HepG2 (cell line): Measurements from ENCODE around the gene TMBIM1. TPM values are rescaled to one million over a fixed set of nuclear protein-coding genes. Genes with fewer than 3 reads are reported as not detected.

Experiments used
- FOXA1 ChIP-seq, 2 experiments: fragments of 450-650 bp in 1 of 2; sonication (generic) in 1 of 2; formaldehyde crosslinking in 1 of 2; IDR thresholded peaks; 2 replicates each; pipeline versions ENCODE4 v1.4.0 to v1.6.1; 2016 to 2020; ENCODE audit warnings: missing genetic modification reagents in 1 of 2
- HMGA1 ChIP-seq: sonication (generic); formaldehyde crosslinking; conservative IDR thresholded peaks from 2 replicates; pipeline ENCODE4 v1.4.0; 2020; ENCODE audit warnings: missing genetic modification reagents
- KAT7 ChIP-seq: IDR thresholded peaks from 2 replicates; pipeline ENCODE4 v1.6.1; 2018; ENCODE audit warnings: borderline replicate concordance, missing compliant biosample characterization
- MXD4 ChIP-seq: IDR thresholded peaks from 2 replicates; pipeline ENCODE4 v1.6.1; 2016; ENCODE audit warnings: mild to moderate bottlenecking, missing biosample characterization, missing genetic modification reagents
- NFKB2 ChIP-seq: sonication (generic); formaldehyde crosslinking; IDR thresholded peaks from 2 replicates; pipeline ENCODE4 v1.4.0; 2020; ENCODE audit warnings: missing genetic modification reagents, borderline replicate concordance
- NFKBIZ ChIP-seq: IDR thresholded peaks from 2 replicates; pipeline ENCODE4 v1.6.1; 2018; ENCODE audit warnings: missing genetic modification reagents, missing compliant biosample characterization
- PAXIP1 ChIP-seq: sonication (generic); formaldehyde crosslinking; conservative IDR thresholded peaks from 2 replicates; pipeline ENCODE4 v1.4.0; 2020; ENCODE audit warnings: mild to moderate bottlenecking, missing genetic modification reagents, moderate library complexity
- PRDM15 ChIP-seq: sonication (generic); formaldehyde crosslinking; IDR thresholded peaks from 2 replicates; pipeline ENCODE4 v1.4.0; 2020; ENCODE audit warnings: missing genetic modification reagents
- PRDM4 ChIP-seq: sonication (generic); formaldehyde crosslinking; IDR thresholded peaks from 2 replicates; pipeline ENCODE4 v1.9.0; 2021; ENCODE audit warnings: missing genetic modification reagents, borderline replicate concordance
- PRMT3 ChIP-seq: sonication (generic); formaldehyde crosslinking; IDR thresholded peaks from 2 replicates; pipeline ENCODE4 v1.8.1; 2022; ENCODE audit warnings: low read depth, mild to moderate bottlenecking, moderate library complexity, missing genetic modification reagents, borderline replicate concordance
- REPIN1 ChIP-seq: sonication (generic); formaldehyde crosslinking; IDR thresholded peaks from 2 replicates; pipeline ENCODE4 v1.8.0; 2022; ENCODE audit warnings: missing genetic modification reagents, low read depth, mild to moderate bottlenecking, borderline replicate concordance
- SPEN ChIP-seq: sonication (generic); formaldehyde crosslinking; IDR thresholded peaks from 2 replicates; pipeline ENCODE4 v1.5.1; 2020; ENCODE audit warnings: low read depth, mild to moderate bottlenecking, missing genetic modification reagents
- ZIK1 ChIP-seq: sonication (generic); formaldehyde crosslinking; IDR thresholded peaks from 2 replicates; pipeline ENCODE4 v1.5.0; 2020; ENCODE audit warnings: mild to moderate bottlenecking, low read depth, missing genetic modification reagents, borderline replicate concordance
- ZNF280B ChIP-seq: sonication (generic); formaldehyde crosslinking; IDR thresholded peaks from 2 replicates; pipeline ENCODE4 v1.5.0; 2020; ENCODE audit warnings: missing genetic modification reagents, mild to moderate bottlenecking, borderline replicate concordance
- ZNF577 ChIP-seq: sonication (generic); formaldehyde crosslinking; IDR thresholded peaks from 2 replicates; pipeline ENCODE4 v1.4.0; 2020; ENCODE audit warnings: mild to moderate bottlenecking, low read depth, missing genetic modification reagents, borderline replicate concordance
- polyA plus RNA-seq, 8 experiments: library from polyadenylated mRNA; depleted of rRNA in 3 of 8; stranded (reverse) in 7 of 8; unstranded in 1 of 8; fragments of >200 nt; fragmentation: Illumina TruSeq in 4 of 8; extraction: Trizol in 4 of 8; gene quantifications; 2 replicates each; pipeline versions ENCODE4 v1.2.1 to v1.2.3, GENCODE V29; 2011 to 2016; ENCODE audit warnings: low read depth in 4 of 8, missing spikeins in 1 of 8, mixed read lengths in 1 of 8; ENCODE audit not compliant: insufficient read depth in 1 of 8
- total RNA-seq, 5 experiments: library from RNA; depleted of rRNA; stranded (reverse); fragments of >200 nt; fragmentation: Illumina TruSeq; extraction: Trizol; gene quantifications; 2 replicates each; pipeline ENCODE4 v1.2.3, GENCODE V29; 2016; ENCODE audit warnings: low read depth in 1 of 5

Gene TMBIM1
- total and polyA plus RNA-seq, 2 of the 13 experiments (the other 11 are each of a cell fraction or from before 2014, with no cell fraction given), result 127 to 139 TPM

- TF ChIP-seq PRDM4 (CRISPR knock-in tag), result peak; percentile 86; the same call in 1 of the 2 replicates
- no peak for TF ChIP-seq PRMT3 (CRISPR knock-in tag)
- TF ChIP-seq ZIK1 (CRISPR knock-in tag), result peak; percentile 87
- no peak for TF ChIP-seq ZNF280B (CRISPR knock-in tag)
- TF ChIP-seq ZNF577 (CRISPR knock-in tag), result no peak
- TF ChIP-seq HMGA1, result no peak
- no peak; the same call in 1 of the 2 replicates for TF ChIP-seq SPEN (CRISPR knock-in tag)
- no peak; the same call in 1 of the 2 replicates for TF ChIP-seq KAT7 (CRISPR knock-in tag)
- no peak for TF ChIP-seq FOXA1 (IDR thresholded peaks at IDR 0.05)
- no peak for TF ChIP-seq FOXA1 (CRISPR knock-in tag; IDR thresholded peaks at IDR 0.05)
- no peak for TF ChIP-seq REPIN1
- TF ChIP-seq NFKBIZ (CRISPR knock-in tag), result no peak
- peak; percentile 77 for TF ChIP-seq PRDM15 (CRISPR knock-in tag)
- TF ChIP-seq PAXIP1, result no peak; the same call in 1 of the 2 replicates
- TF ChIP-seq NFKB2, result peak; percentile 45; the same call in 1 of the 2 replicates
- no peak; the same call in none of the 2 replicates for TF ChIP-seq MXD4 (CRISPR knock-in tag)
Measured at GRCh38 chr2:218292048-218293014, at the start of gene TMBIM1 (continued).
